GM12874 (cell line): Measurements from ENCODE around the gene WWOX.

Source experiments
- CTCF ChIP-seq: IDR thresholded peaks from 2 replicates; pipeline ENCODE4 v1.5.1; 2011; ENCODE audit warnings: low read depth, mild to moderate bottlenecking, control low read depth, low read length, moderate library complexity; ENCODE audit not compliant: insufficient read depth

The WWOX gene

GRCh38 chr16:78639775-78640174, 540.3 kb downstream of the WWOX start:
- no peak for TF ChIP-seq CTCF

- TF ChIP-seq CTCF: no peak
Observed at GRCh38 chr16:78640886-78641285, 541.4 kb downstream of the WWOX start.

GRCh38 chr16:78641433-78641832, 542.0 kb downstream of the WWOX start:
- no peak for TF ChIP-seq CTCF

- TF ChIP-seq CTCF: no peak
Observed at GRCh38 chr16:78642621-78643285, 543.3 kb downstream of the WWOX start.

GRCh38 chr16:78645657-78646056, 546.2 kb downstream of the WWOX start:
- TF ChIP-seq CTCF: no peak

GRCh38 chr16:78647019-78647418, 547.6 kb downstream of the WWOX start:
- TF ChIP-seq CTCF: no peak

GRCh38 chr16:78647491-78647890, 548.0 kb downstream of the WWOX start:
- no peak for TF ChIP-seq CTCF
